ENCODE data around the gene GSTM1.

GSTM1 gene

DNA sequence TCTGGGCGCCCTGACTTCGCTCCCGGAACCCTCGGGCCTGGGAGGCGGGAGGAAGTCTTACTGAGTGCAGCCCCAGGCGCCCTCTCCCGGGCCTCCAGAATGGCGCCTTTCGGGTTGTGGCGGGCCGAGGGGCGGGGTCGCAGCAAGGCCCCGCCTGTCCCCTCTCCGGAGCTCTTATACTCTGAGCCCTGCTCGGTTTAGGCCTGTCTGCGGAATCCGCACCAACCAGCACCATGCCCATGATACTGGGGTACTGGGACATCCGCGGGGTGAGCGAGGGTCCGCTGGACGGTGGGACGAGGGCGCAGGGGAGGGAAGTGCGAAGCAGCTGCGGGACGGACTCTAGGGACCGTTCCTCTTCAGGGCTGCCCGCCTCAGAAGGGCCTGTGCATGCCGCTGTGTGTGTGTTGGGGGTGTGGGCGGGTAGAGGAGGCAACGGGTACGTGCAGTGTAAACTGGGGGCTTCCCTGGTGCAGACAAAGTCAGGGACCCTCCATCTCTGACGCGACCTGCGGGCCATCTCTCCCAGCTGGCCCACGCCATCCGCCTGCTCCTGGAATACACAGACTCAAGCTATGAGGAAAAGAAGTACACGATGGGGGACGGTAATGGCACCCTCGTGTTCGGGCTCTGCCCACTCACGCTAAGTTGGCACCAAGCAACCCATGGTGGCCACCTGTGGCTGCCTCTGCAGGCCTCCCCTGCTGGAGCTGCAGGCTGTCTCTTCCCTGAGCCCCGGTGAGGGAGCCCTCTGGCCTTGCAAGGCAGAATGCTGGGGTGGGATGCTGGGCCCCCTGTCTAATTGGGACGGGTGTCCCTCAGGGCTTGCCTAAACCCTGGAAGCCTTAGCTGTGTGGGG is at the start of gene GSTM1:
TSS of gene GSTM1 (plus strand) at position 177 of the 859 bp plus-strand sequence. CDS start at position 234, 57 bp downstream.
- DNase-seq, result peak; percentile 69

DNA sequence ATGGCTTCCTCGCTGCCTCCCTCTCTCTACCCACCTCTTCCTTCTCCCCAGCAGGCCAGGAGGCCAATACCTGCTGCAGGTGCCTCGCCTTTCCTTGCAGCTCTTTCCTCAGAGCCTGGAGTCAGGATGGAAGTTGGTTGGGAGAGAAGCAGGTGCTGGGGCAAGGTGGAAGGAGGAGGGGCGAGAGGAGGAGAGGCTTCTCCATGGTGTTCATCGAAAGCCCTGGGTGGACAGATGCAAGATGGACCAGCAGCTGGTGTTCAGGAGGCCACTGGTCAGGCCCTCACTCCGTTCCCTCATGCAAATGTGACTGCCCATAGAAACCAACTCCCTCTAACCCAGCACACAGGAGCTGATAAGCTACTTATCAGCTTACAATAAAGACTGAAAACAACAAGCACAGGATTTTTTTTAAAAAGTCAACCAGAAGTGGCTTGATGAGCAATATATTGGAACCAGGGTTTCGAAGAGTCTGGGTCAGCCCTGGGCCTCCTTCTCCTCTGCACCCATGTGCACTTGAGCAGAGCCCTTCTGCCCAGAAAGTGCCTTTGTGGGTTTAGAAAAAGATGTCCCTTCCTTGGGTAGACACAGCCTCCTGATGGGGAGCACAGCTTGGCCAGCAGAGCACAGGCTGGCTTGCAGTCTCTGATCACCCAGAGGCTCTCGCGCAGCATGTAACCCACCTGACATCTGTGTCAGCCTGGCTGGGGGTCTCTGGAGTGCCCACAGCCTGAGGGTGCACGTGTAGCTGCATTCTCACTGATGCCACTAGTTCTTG is 48.4 kb upstream of the GSTM1 start:
- DNase-seq, result no peak

DNA sequence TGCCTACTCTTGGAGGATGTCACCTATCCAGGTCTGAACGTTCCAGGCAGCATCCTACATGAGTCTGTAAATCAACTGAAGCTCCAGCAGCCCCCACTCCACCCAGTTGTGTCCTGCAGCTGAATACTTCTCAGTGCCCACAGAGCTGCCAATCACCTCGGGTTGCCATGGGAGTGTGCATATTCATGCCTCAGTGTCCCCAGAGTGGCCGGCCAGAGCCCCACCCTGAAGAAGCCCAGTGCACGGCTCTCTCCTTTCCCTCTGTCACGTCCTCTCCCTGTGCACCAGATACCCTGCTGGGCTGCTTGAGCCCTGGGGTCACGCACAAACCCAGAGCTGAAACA is 47.8 kb upstream of the GSTM1 start:
- DNase-seq, result no peak

DNA sequence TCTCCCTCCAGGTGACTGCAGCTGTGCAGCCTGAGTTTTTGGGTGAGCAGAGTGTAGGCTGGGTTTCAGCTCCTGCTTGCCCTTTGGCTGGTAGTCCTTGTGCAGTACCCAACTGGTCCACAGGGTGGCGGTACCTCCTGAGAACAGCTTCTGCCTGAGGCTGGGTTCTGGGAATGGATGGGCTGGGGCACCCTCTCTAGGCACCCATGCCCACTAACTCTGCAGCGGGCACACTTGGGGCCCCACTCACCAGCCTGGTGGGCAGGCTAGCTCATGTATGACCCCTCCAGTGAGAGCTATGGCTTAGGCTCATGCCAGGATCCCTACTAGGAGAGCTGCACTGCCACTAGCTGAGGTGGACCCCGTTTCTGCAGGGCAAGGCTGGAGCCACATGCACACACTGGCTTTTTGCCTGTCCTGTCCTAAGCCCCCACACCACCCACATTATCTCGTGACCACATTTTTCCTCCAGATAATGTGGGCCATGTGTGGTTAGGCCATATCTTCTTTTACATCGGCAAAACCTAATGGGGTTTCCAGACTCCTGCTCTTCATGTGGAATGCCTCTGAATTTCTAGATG is 47.2 kb upstream of the GSTM1 start:
- peak; percentile 67 for DNase-seq

DNA sequence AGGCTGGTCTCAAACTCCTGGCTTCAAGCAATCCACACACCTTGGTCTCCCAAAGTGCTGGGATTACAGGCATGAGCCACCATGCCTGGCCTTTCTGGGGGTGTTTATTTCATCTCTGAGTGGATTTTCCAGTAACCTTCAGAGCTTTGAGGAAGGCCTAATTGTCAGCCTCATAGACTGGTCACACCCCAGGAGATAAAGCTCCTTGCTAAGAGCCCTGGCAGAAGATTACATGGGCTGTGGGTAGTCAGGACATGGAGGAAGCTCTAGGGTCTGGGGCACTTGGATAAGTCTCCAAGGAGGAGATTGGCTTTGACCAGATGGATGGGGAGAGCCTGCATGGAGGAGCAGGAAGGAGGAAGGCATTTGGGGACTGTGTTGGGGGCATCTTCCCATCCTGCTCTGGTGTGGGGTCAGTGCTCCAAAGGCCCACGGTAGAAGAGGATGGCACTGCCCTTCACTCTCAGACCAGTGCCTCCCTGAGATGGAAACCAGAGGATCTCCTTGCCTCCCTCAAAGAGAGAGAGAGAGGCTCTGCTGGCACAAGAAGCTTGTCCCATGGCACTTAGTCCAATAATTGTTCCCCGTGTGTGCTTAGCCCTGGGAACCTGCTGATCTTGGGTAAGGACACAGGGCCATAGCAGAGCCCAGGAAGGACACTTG is 46.4 kb upstream of the GSTM1 start:
- DNase-seq, result no peak

DNA sequence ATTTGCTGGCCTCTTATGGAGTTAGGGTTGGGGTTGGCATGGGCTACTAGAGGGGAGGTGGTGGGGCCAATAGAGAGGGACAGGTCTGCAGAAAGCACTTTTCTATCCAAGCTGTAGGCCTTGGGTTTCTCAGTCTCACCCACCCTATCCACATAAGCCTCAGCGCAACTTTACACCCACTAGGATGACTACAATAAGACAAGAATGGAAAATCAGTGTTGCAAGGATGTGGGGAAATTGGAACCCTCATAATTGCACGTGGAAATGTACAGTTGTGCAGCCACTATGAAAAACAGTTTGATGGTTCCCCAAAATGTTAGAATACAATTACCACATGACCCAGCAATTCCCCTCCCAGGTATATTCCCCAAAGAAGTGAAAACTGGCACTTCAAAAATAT is 45.8 kb upstream of the GSTM1 start:
- DNase-seq, result no peak

DNA sequence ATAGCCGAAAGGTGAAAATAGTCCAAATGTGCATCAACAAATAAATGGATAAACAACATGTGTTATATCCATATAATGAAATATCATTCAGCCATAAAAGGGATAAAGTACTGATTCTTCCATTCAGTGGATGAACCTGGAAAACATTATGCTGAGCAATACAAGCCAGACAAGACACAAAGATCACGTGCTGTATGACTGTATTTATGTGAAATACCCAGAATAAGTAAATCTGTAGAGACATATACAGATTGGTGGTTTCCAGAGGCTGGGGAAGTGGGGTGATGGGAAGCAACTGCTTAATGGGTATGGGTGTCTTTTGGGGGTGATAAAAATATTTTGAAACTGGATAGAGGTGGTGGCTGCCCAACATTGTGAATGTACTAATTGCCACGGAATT is 45.0 kb upstream of the GSTM1 start:
- DNase-seq, result no peak

DNA sequence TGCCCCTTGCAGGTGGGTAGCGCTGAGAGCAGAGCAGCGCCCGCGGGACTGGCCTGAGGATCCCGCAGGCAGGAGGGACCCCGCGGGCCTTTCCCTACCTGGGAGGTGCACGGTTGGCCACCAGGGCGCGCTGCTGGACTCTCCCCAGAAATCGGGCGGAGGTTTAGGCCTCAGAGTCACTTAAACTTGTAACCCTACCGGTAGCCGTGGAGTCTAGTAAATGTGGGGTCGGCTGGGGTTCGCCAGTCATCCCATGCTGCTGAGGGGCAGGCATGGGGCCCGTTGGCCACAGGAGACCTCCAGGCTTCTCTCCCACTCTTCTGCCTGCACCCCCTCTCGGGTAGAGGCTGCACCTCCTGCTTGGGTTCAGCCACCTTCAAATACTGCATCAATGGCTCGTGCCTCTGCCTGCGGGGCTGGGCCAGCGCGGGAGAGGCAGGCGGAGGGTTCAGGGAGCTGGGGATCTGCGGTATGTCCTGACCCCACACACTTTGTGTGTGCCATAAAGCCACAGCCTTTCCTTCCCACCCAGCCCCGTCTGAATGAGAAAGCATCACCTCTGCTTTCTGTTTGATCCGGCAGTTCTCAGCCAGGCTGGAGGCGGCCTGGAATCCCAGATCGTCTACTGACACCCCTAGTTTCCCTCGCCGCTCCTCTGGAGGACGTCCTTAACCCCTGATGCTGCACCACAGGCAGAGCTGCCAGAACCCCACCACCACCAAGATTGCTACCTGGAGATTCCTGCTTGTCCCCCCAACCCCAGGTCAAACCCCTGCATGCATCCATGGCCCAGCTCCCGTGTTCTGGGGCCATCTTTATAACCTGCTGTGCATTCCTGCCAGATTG is 44.0 kb upstream of the GSTM1 start:
- peak; percentile 75 for DNase-seq

DNA sequence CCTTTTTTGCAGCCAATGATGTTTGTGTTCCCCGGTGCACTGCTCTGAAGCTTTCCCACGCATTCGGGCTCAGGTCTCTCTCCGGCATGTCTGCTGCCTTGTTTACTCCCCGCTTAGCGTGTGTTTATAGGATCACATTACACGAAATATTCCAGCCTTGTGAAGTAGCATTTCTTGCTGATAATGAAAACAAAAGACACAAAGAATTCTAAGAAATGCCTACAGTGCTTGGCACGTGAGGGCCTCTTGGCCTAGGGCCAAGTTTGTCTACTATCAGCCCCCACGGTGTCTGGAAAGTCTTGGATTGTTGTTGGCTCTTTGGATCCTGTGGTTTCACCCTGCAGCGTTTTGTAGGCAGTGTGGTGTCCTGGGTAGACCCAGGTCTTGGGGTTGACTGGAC is 42.9 kb upstream of the GSTM1 start:
- DNase-seq, result no peak

DNA sequence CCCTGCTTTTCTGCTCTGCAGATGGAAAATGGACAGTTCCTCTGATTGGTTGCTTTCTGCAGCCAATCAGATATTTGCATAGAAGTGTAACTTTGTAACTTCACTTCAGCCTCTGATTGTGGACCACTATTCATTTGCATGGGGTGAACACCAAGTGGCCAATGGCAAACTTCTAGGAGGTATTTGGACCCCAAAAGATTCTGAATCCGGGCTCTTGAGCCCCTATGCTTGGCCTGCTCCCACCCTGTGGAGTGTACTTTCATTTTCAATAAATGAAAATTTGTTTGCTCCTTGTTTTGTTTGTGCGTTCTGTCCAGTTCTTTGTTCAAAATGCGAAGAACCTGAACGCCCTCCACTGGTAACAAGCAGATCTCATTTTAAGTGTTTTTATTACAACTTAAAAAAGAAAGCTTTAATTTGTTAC is 38.1 kb upstream of the GSTM1 start:
- no peak for DNase-seq

DNA sequence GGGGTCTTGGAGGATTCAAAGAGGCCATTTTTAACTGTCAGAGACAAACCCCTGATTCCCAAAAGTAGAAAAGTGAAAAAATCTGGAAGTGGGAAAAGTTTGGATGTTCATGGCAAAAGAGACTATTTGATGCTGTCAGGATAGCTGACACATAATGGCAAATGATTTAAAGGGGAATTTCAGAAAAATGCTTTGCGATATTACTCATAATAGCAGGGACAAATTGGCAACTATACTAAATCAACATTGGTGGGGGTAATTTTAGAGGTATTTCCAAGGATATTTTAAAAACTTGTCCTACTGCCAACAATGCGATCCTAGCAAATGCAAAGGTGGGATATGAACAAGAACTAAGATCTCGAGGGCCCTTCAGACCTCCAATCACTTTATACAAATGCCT is 37.0 kb upstream of the GSTM1 start:
- DNase-seq, result no peak

DNA sequence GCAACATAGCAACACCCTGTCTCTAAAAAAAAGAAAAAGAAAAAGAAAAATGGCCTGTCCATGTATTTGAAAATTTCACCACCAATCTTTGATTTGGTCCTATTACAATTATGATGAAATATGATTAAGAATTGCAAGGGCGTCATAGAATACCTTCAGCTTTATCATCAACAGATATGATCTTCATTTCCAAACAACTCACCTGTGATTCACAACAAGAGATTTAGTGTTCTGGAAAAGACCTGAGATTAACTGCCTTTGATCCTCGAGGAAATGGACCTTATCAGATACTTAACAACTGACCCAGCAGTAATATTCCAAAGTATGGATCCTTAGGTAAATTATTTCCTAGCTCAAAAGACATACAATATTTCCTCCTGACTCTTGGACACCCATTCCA is 35.2 kb upstream of the GSTM1 start:
- no peak for DNase-seq

DNA sequence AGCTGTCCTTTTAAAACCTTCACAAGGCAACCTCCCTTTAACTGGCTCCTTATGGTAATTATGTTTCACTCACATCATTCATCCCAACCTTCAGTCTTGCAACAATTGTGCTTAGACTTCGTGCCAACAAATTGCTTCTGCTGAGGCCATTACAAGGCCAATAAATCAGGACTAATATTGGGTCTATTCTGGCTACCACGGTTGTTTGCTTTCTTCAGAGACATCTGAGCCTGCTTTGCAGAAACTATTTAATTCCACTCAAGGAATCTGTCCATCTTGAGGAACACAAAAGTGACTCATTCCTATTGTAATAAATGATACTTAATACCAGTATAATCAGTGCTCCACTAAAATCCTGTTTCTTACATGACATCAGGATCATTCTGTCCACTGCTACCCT is 34.3 kb upstream of the GSTM1 start:
- DNase-seq, result no peak

DNA sequence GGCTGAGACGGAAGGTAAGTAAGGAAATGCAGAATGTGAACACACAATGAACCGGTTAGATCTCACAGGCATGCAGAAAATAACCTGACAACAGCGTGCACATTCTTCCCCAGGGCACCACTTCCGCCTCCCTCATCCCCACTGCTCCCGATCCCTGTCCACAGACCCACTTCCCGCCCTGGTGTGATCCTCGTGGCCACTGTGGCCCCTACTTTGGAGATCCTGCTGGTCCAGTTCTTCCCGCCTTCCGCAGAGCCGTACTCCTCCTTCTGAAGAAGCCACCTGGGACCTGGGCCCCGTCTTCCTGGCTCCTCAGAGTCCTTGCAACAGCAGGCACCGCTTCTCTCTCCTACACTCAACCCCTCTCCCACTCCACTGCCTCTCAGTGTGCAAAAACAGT is 33.1 kb upstream of the GSTM1 start:
- no peak for DNase-seq

DNA sequence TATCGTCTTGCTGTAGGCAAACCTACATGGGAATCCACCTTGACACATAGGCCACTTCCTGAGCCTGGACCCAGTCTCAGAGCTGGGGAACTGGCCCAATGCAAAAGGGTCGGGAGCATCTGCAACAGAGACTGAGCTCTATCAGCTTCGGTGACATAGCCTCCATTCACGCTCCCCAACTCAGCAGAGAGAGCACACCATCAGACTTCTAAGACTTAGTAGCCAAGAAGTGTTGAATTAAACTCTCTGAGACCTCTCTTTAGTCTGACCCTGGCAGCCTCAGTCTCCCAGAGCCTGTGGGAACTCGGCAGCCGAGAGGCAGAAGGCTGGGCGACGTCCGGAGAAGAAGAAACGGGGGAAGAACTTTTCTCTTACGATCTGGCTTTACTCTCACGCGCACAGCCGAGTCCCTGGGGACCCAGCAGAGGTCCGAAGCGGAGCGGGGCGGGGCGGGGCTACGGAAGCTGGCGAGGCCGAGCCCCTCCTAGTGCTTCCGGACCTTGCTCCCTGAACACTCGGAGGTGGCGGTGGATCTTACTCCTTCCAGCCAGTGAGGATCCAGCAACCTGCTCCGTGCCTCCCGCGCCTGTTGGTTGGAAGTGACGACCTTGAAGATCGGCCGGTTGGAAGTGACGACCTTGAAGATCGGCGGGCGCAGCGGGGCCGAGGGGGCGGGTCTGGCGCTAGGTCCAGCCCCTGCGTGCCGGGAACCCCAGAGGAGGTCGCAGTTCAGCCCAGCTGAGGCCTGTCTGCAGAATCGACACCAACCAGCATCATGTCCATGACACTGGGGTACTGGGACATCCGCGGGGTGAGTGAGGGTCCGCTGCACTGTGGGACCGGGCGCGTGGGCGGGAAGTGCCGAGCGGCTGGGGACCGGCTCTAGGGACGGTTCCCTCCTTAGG is 31.8 kb upstream of the GSTM1 start, which contains the start of gene GSTM4:
TSS of gene GSTM4 (plus strand) at position 485 of the 905 bp plus-strand sequence. CDS start at position 776, 291 bp downstream.
- DNase-seq, result peak; percentile 44

DNA sequence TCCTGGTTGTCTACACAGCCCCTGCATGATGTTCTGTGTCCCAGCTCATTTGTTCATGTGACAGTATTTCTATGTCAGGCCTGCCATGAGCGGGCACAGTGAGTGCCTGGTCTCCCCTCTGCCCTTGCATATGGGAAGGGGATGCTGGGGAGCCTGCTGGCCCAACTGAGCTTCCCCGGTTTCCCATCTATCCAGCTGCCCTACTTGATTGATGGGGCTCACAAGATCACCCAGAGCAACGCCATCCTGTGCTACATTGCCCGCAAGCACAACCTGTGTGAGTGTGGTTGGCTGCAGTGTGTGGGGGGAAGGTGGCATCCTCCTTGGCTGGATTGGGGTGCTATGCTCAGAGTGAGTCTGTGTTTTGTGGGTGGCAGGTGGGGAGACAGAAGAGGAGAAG is 30.2 kb upstream of the GSTM1 start:
- DNase-seq, result no peak

DNA sequence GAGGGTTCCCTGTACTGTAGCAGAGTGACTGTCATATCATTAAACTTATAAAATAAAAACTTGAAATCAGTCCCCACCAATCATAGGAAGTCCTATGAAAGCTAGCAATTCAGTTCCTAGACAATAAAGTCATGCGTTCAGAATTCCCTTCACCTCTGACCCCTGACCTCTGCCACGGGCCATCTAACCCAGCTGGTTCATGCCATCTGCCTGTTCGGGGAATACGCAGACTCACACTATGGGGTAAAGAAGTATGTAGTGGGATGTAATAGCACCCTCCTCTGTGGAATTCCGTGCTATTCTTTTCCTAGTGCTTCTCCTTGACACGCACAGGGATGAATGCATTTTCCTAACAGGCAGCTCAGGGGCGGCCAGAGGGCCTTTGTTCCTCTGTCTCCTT is 29.6 kb upstream of the GSTM1 start:
- no peak for DNase-seq

DNA sequence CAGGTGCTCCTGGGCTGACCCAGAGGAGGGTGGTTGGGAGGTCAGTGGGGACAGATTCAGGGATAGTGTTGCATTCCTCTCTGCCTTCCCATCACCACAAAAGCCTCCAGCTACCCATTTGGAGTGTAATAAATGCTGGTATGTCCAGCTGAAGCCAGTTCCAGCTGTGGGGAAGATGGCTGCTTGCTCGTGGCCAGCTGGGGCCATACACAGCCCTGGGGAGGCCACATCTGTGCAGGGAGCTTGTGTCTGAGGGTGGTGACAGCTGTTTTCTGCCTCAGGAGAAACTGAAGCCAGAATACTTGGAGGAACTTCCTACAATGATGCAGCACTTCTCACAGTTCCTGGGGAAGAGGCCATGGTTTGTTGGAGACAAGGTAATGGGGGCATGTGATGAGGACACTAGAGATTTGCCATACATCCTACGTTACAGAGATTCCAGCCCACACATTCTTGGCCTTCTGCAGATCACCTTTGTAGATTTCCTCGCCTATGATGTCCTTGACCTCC is 29.0 kb upstream of the GSTM1 start:
- peak; percentile 15 for DNase-seq

DNA sequence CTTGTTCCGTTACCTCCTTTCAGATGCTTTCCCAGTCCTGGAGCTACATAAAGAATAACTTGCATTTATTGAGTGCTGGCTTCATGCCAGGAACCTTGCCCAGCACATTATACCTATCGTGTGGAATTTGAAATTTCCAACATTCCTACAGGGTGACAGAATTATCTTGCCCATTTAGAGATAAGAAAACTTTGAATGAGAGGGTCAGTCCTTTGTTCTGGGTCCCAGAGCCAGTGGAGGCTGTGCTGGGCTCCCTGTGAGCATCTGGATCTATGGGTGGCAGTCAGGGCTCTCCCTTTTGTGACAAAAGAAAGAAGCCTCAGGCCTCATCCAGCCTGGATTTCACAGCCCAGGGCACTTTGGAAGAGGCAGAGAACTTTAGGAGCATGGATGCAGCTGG is 28.5 kb upstream of the GSTM1 start:
- no peak for DNase-seq

DNA sequence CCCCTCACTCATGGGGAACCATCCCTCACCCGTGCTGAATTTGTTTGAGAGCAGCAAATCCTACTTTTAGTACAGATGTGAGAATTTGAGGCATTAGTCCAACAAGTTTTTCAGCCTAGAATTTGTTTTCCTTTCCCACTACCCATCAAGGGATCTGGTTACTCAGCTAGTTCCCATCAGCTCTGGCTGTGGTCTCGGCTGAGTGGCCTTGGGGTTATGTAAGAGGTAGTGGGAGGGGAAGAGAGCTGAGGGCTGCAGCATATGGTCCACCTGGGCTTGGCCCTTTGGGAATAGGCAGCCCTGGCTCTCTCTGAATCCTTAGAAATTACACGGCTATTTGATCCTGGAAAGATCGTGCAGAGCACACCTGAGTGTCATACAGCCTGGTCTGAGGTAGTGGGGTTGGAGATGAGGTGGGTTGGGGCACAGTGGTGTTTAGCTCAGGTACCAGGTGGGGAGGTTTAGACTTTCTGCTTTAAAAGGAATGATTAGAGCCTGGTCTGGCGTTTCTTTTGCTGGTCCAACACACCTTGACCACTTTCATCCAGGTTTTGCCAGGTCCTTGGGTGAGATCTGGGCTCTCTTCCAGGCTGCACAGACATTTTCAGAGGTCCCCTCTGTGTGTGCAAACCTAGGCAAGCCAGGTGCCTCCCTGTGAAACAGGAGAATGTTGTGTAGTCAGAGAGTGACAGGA is 27.5 kb upstream of the GSTM1 start:
- no peak for DNase-seq
